HG02610 (cell line): ENCODE measurements around the gene JMJD7.
"Not testable (repeated sequence)": the region's sequence is repeated elsewhere in the genome, so short reads cannot be mapped to it uniquely, and the experiment has no call there.

ENCODE experiments used
- ATAC-seq: cut with Tn5 transposase; IDR thresholded peaks from one replicate; pipeline ENCODE4 v1.9.1; 2021; ENCODE audit warnings: mild to moderate bottlenecking, moderate library complexity; ENCODE audit not compliant: unreplicated experiment

JMJD7 gene

GRCh38 chr15:41821831-41822230, 6.1 kb upstream of the JMJD7 start:
- ATAC-seq = no peak

GRCh38 chr15:41822471-41822870, 5.4 kb upstream of the JMJD7 start:
- no peak for ATAC-seq

DNA sequence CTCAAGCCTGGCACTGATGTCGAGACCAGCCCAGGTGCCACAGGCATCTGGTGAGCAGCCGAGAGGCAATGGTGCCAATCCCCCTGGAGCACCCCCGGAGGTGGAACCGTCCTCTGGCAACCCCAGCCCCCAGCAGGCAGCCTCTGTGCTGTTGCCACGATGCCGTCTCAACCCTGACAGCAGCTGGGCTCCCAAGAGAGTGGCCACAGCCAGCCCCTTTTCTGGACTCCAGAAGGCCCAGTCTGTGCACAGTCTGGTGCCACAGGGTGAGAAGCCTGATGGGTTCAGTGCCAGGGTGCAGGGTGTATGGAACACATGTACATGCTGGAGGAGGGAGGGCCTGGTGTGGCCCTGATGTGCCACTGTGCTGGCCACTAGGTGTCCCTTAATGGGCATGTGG, 4.9 kb upstream of the JMJD7 start:
- ATAC-seq = no peak

DNA sequence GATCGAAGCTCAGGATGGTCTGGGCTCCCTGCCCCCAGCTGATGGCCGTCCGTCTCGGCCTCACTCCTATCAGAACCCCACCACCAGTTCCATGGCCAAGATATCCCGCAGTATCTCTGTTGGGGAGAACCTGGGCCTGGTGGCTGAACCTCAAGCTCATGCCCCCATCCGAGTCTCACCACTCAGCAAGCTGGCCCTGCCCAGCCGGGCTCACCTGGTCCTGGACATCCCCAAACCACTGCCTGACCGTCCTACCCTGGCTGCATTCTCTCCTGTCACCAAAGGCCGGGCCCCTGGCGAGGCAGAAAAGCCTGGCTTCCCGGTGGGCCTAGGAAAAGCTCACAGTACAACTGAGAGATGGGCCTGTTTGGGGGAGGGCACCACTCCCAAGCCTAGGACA, 4.4 kb upstream of the JMJD7 start:
- no peak for ATAC-seq

DNA sequence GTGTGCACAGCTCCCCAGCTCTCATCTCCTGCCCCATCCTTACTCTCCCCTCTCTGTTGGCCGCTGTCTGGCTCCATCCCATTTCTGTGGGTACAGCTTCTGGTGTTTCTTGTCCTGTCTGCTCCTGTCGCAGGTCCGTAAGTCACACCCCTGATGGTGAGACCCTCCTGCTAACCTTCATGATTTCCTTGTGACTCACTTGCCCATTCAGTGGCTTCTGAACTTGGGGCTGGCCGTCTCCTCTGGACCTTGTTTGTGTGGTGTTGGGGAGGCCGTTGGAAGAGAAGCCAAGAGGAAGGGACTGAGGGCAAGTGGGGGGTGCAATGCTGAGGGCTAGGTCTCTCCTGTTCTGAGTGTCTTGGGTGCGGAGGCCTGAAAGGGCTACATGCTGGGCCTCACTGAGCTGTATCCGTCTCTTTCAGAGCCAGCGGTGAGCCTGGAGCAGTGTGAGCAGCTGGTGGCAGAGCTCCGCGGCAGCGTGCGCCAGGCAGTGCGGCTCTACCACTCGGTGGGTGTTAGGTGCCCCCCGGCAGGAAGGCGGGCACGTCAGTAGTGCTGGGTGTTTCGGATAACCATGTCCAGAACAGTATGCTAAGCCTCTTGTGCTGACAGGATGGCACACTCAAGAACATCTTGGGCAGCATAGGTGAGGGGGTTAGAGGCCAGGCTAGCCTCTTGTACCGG, 3.7 kb upstream of the JMJD7 start:
- ATAC-seq = no peak

GRCh38 chr15:41825145-41825544, 2.7 kb upstream of the JMJD7 start:
- no peak for ATAC-seq

DNA sequence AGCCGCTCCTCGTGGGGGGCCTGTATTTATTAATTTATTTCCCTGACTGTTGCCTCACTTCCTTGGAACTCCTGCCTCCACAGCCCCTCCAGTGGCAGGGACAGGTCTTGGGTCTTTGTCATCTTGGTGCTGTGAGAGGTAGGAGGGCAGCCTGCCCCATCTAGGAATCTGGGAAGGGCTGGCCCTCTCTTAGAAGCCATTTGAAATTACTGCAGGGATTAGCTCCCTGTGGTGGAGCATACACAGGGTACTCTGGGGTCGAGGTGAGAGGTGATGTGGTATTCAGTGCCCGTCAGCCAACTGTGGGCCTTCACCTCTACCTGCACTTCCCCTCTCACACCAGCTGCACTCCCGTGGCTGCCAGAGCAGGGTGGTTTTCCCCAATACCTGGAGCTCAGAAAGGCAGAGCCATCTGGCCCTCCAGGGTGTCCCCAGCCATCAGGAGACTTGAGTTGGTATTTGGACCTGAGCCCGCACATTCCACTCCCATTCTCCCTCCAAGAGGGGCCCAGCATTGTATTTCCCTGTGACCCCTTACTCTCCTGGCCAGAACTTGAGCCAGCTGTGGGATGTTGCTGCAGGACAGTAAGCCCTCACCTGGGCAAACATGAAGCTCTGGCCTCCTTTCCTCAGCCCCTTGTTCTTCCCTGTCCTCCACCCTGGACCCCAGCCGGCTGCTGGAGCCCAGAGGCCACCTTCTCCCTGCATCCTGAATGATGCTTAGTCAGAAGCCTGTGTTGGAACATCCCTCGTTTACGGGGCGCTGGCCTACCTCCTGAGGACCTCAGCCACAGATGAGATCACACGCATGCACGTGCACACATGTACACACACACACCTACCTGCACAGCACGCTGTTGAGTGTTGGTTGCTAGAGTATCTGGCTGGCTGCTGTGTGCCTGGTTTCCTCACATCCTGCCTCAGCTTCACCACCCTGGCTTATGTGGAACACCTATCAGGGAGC, 2.0 kb upstream of the JMJD7 start:
- ATAC-seq = no peak

- ATAC-seq = peak; percentile 16
These were observed 507 bp upstream of the JMJD7 start for GRCh38 chr15:41827290-41827879.

GRCh38 chr15:41828807-41829141, 882 bp downstream of the JMJD7 start:
- ATAC-seq = no peak

- no peak for ATAC-seq
These were observed 2.2 kb downstream of the JMJD7 start for GRCh38 chr15:41829959-41830646.

- not testable (repeated sequence) for ATAC-seq
These were observed 3.4 kb downstream of the JMJD7 start for GRCh38 chr15:41831291-41831690.

- ATAC-seq = no peak
These were observed 4.3 kb downstream of the JMJD7 start for GRCh38 chr15:41832208-41832607.

GRCh38 chr15:41832875-41833274, 5.0 kb downstream of the JMJD7 start:
- ATAC-seq = no peak

DNA sequence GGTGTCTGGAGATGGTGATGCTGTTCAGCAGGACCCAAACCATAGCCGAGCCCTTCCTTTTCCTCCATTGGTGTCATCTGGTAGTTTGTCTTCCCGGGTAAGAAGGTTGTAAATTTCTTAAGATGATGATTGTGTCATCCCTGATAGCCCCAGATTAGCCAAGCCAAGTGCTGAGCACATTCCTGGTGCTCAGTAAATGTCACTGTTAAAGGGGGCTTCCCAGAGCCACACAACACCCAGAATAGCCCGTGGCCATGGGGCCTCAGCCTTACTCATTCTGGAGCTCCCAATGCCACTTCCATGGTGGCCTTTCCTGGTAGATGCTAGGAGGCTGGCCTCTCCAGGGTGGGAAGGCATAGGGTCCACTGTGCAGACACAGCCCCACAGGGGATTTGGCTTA, 6.2 kb downstream of the JMJD7 start:
- no peak for ATAC-seq

DNA sequence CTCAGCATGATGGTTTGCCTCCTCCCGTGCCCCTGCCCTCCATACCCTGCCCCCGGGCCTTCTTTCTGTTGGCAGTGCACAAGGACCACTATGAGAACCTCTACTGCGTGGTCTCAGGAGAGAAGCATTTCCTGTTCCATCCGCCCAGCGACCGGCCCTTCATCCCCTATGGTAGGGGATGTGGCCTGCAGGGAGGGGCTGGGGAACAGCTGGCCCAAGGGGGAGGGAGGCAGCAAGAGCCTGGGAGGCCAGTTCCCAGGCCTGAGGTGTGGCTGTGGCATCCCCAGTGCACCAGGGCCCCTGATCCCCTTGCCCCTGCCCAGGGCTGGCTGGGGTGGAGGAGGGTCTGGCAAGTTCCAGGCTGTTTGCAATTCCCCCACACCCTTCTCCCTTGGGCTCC, 8.2 kb downstream of the JMJD7 start:
- no peak for ATAC-seq

- no peak for ATAC-seq
These were observed 9.0 kb downstream of the JMJD7 start for GRCh38 chr15:41836713-41837454.

DNA sequence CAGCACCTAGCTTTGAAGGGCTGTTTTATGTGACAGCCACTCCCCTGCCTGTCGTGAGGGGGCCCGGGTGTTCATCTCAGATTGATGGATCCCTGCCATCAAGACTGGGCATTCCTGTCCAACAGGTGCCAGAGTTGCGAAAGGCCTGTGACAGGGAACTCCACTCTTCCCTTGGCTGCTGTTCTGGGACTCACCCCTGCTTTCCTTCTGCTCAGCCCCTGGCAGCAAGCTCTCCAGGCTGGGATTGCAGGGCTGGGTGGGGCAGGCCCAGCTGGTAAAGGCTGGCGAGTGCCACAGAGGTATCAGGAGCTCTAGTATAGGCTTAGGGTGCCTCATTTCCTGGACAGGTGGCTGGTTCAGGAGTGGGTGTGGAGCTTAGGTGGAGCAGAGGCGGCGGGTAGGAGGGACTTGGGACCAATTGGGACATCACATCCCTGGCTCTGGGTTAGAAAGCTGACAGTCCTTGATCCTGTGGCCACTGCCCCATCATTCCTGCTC, 10.6 kb downstream of the JMJD7 start, which contains the start of gene PLA2G4B:
PLA2G4B (plus strand) TSS at position 448 of the 498 bp plus-strand sequence. CDS start 67 bp downstream, outside the sequence.
- no peak for ATAC-seq

DNA sequence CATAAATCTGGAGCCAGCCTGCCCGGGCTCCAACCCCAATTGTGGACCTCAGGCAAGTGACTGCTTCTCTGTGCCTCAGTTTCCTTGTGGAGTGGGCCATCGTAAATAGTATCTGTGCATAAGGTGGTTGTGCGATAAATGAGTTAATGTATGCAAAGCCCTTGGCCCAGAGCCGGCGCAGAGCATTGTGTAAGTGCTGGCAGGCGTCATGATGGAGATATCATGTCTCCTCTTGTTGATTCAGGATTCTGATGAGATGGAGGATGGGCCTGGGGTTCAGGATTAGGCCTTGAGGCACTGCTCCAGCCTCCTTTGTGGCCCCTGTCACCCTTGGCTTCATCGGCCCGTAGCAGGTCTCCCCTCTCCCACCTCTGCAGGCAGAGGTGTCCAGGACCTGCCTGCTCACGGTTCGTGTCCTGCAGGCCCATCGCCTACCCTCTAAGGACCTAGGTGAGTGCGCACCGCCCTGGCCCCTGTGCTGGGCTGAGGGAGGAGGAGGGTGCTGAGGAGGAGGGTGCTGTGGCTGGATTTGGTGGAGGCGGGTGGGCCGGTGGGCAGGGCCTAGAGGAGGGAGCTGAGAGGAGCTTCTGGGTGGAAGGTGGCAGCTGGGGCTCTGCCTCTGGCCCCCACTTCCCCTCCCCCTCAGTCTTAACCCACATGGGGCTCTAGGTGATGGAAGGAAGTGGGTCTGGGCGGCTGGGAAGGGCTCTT, 12.0 kb downstream of the JMJD7 start:
- no peak for ATAC-seq

DNA sequence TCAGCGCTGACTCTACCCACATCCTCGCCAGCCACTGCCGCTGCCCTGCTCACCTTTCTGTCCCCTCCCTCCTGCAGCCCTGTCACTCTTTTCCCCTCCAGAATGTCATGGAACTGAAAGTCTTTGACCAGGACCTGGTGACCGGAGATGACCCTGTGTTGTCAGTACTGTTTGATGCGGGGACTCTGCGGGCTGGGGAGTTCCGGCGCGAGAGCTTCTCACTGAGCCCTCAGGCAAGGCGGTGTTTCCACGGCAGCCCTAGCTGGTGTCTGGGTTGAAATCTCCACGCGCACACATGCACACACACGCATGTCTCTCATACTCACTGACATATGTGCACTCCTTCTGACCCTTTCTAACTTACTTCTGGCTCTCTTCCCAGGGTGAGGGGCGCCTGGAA, 12.8 kb downstream of the JMJD7 start:
- no peak for ATAC-seq

DNA sequence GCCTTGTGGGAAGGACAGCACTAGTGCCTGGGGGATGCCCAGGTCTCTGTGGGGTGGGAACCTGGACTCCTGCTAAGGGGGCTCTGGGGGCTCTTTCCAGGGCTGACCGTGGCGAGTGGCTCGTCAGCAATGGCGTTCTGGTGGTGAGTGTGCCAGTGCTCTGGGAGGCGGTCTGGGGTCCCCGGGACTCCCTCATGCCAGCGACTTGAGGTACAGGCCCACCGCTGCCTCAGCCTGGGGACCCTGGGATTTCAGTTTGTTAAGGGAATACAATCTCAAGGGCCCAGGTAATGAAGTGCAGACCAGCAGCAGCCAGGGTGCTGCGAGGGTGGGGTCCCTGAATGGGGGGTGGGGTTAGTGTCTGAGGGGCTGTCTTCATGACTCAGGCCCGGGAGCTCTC, 13.2 kb downstream of the JMJD7 start:
- ATAC-seq = no peak
